Measurements from ENCODE around the gene DTNBP1. TPM values are rescaled to one million over a fixed set of nuclear protein-coding genes. Genes with fewer than 3 reads are reported as not detected.

Gene DTNBP1
- total and polyA plus RNA-seq, 2 experiments from 2014 or later: 0.32 to 15.8 TPM

DNA sequence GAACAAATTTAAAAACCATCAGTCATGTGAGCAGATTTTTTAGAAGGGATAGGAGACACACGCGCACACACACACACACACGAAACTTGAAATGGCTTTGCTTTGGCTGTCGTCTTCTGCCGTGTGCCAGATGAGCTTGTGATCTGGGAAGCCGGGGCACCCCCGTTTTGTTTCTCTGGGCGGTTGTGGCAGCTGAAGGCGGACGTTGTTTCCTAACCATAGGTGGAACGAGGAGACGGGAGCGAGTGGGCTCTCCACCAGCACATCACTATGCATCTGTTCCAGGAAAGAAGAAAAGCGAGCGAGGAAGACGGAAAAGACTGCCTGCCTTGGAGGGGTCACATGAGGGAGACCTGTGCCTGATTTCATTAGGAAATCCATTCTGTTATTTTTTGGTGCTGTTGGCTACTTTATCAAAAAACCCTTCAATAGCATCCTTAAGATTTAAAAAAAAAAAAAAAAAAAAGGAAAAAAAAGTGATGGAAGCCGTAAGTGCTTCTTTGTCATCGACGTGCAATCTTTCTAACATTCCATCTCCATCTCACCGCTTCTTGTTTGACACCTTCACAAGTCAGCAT is 142.1 kb downstream of the DTNBP1 start:
- no peak overlapping the region for H3K27ac ChIP-seq
- no peaks in the 10 kb centered on the region for H3K79me2 ChIP-seq (ENCODE audit: insufficient read depth)
- H3K4me2 ChIP-seq (ENCODE audit: unreplicated experiment): no peak overlapping the region
- H3K4me1 ChIP-seq (ENCODE audit: insufficient read depth): no peaks in the 10 kb centered on the region
- in situ Hi-C loops (cut with MboI): no loop called here
- H3K4me3 ChIP-seq: no peak overlapping the region
- no peaks in the 10 kb centered on the region for H3K27me3 ChIP-seq (replicated peaks; ENCODE audit: insufficient read depth)
- WGBS, 2 experiments (ENCODE audit: low coverage in 1 of 2, low lambda C conversion rate in 2 of 2, missing lambda C conversion rate in 2 of 2): 95 to 98% methylated on average over 20 of the region's 20 CpGs
- no peak for DNase-seq
- no peaks in the 10 kb centered on the region for H4K20me1 ChIP-seq (ENCODE audit: insufficient read depth)
- no peak overlapping the region for H2AFZ ChIP-seq
- no peaks in the 10 kb centered on the region for H3K9me3 ChIP-seq (ENCODE audit: low read depth)
- H3F3A ChIP-seq (ENCODE audit: insufficient read depth): no peaks in the 10 kb centered on the region; the same call in 1 of the 2 replicates
- TF ChIP-seq EZH2 (IDR thresholded peaks at IDR 0.05; ENCODE audit: insufficient read depth, poor library complexity, severe bottlenecking): no peak
- TF ChIP-seq EZH2phosphoT487 (IDR thresholded peaks at IDR 0.05; ENCODE audit: insufficient read depth, low read depth): no peak
- peaks cover 31% of the 10 kb centered on the region; the same call in 1 of the 2 replicates for H3K36me3 ChIP-seq (ENCODE audit: low read depth)
- no peaks in the 10 kb centered on the region for H3K9me2 ChIP-seq (ENCODE audit: insufficient read depth)
- no peak overlapping the region for H3K9ac ChIP-seq

- in situ Hi-C loops (cut with MboI): no loop called here
- TF ChIP-seq EZH2phosphoT487 (IDR thresholded peaks at IDR 0.05; ENCODE audit: insufficient read depth, low read depth): no peak
- no peak for TF ChIP-seq EZH2 (IDR thresholded peaks at IDR 0.05; ENCODE audit: insufficient read depth, poor library complexity, severe bottlenecking)
- WGBS, 2 experiments (ENCODE audit: low coverage in 1 of 2, low lambda C conversion rate in 2 of 2, missing lambda C conversion rate in 2 of 2): 97 to 100% methylated on average over 6 of the region's 6 CpGs
Observed at GRCh38 chr6:15519681-15520080, 143.1 kb downstream of the DTNBP1 start.

DNA sequence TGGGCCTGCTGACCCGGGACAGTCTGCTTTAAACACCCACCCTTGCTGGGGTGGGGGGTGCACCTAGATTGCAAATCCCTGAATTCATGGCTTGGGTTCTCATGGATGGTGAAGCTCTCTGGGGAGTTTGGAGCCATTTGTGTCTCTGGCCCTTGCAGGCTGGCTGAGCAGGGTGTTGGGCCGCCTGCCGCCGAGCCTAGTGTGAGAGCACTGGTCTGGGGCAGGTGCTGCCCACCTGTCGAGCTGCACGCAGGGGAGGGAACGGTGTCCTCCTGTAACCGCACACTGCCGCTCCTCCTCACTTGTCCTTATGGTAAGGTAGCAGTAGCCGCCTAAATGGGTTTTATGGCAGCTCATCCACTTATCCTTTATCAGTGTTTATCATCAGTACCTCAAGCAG is 143.9 kb downstream of the DTNBP1 start:
- Histone ChIP-seq H3K4me3 (no peak overlapping the region), H3F3A (ENCODE audit: insufficient read depth) (no peaks in the 10 kb centered on the region; the same call in 1 of the 2 replicates), H3K36me3 (ENCODE audit: low read depth) (peaks cover 36% of the 10 kb centered on the region; the same call in 1 of the 2 replicates), H2AFZ (no peak overlapping the region), H3K4me2 (ENCODE audit: unreplicated experiment) (no peak overlapping the region), H3K27ac (no peak overlapping the region), H3K4me1 (ENCODE audit: insufficient read depth) (peaks cover 4% of the 10 kb centered on the region; the same call in 1 of the 2 replicates), H3K9me2 (ENCODE audit: insufficient read depth) (no peaks in the 10 kb centered on the region), H3K9me3 (ENCODE audit: low read depth) (no peaks in the 10 kb centered on the region), H4K20me1 (ENCODE audit: insufficient read depth) (no peaks in the 10 kb centered on the region), H3K79me2 (ENCODE audit: insufficient read depth) (no peaks in the 10 kb centered on the region), H3K27me3 (replicated peaks; ENCODE audit: insufficient read depth) (no peaks in the 10 kb centered on the region), H3K9ac (no peak overlapping the region)
- WGBS, 2 experiments (ENCODE audit: low coverage in 1 of 2, low lambda C conversion rate in 2 of 2, missing lambda C conversion rate in 2 of 2): 96 to 97% methylated on average over 10 of the region's 10 CpGs
- TF ChIP-seq EZH2phosphoT487 (IDR thresholded peaks at IDR 0.05; ENCODE audit: insufficient read depth, low read depth) (no peak), EZH2 (IDR thresholded peaks at IDR 0.05; ENCODE audit: insufficient read depth, poor library complexity, severe bottlenecking) (no peak)
- in situ Hi-C loops (cut with MboI): no loop called here
- no peak for DNase-seq

More at GRCh38 chr6:15519681-15520080, 143.1 kb downstream of the DTNBP1 start:
- H4K20me1 ChIP-seq (ENCODE audit: insufficient read depth): no peaks in the 10 kb centered on the region
- no peaks in the 10 kb centered on the region; the same call in 1 of the 2 replicates for H3F3A ChIP-seq (ENCODE audit: insufficient read depth)
- no peak overlapping the region for H2AFZ ChIP-seq
- no peak for DNase-seq
- peaks cover 2% of the 10 kb centered on the region; the same call in 1 of the 2 replicates for H3K4me1 ChIP-seq (ENCODE audit: insufficient read depth)
- no peaks in the 10 kb centered on the region for H3K9me2 ChIP-seq (ENCODE audit: insufficient read depth)
- H3K4me2 ChIP-seq (ENCODE audit: unreplicated experiment): no peak overlapping the region
- no peaks in the 10 kb centered on the region for H3K79me2 ChIP-seq (ENCODE audit: insufficient read depth)
- H3K27ac ChIP-seq: no peak overlapping the region
- no peak overlapping the region for H3K9ac ChIP-seq
- H3K36me3 ChIP-seq (ENCODE audit: low read depth): peaks cover 34% of the 10 kb centered on the region; the same call in 1 of the 2 replicates
- no peaks in the 10 kb centered on the region for H3K27me3 ChIP-seq (replicated peaks; ENCODE audit: insufficient read depth)
- H3K4me3 ChIP-seq: no peak overlapping the region
- H3K9me3 ChIP-seq (ENCODE audit: low read depth): no peaks in the 10 kb centered on the region

DNA sequence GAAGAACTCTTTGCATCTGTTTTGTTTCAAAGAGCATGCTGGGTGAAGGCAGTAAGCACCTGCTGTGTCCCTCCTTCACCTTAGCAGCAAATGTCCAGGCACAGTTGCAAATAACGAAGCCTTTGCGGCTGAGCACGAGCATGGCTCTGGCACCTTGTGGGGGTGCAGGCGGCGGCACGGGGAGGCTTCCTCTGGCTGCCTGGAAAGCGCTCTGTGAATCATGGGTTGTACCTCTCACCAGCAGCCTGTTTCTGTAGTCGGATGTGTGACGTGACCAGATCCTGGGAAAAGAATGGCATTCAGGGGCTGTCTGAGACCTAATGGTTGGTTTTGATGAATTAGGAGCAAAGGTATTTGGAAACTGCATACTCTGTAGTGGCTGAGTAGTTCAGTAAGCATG is 144.8 kb downstream of the DTNBP1 start:
- Histone ChIP-seq H3K4me1 (ENCODE audit: insufficient read depth) (peaks cover 4% of the 10 kb centered on the region; the same call in 1 of the 2 replicates), H3K9me3 (ENCODE audit: low read depth) (no peaks in the 10 kb centered on the region), H3K4me3 (no peak overlapping the region), H3K9ac (no peak overlapping the region), H3K36me3 (ENCODE audit: low read depth) (peaks cover 36% of the 10 kb centered on the region; the same call in 1 of the 2 replicates), H3K4me2 (ENCODE audit: unreplicated experiment) (no peak overlapping the region), H3K9me2 (ENCODE audit: insufficient read depth) (no peaks in the 10 kb centered on the region), H3K27me3 (replicated peaks; ENCODE audit: insufficient read depth) (no peaks in the 10 kb centered on the region), H3F3A (ENCODE audit: insufficient read depth) (no peaks in the 10 kb centered on the region; the same call in 1 of the 2 replicates), H3K79me2 (ENCODE audit: insufficient read depth) (no peaks in the 10 kb centered on the region), H4K20me1 (ENCODE audit: insufficient read depth) (no peaks in the 10 kb centered on the region), H3K27ac (no peak overlapping the region), H2AFZ (no peak overlapping the region)
- WGBS, 2 experiments (ENCODE audit: low coverage in 1 of 2, low lambda C conversion rate in 2 of 2, missing lambda C conversion rate in 2 of 2): 90 to 94% methylated on average over 9 of the region's 9 CpGs
- TF ChIP-seq EZH2 (IDR thresholded peaks at IDR 0.05; ENCODE audit: insufficient read depth, poor library complexity, severe bottlenecking) (no peak), EZH2phosphoT487 (IDR thresholded peaks at IDR 0.05; ENCODE audit: insufficient read depth, low read depth) (no peak)
- DNase-seq: no peak
- in situ Hi-C loops (cut with MboI): no loop called here

Data from GM23248 (cell line).